ENCODE data around the gene ADCY3.

The ADCY3 gene

DNA sequence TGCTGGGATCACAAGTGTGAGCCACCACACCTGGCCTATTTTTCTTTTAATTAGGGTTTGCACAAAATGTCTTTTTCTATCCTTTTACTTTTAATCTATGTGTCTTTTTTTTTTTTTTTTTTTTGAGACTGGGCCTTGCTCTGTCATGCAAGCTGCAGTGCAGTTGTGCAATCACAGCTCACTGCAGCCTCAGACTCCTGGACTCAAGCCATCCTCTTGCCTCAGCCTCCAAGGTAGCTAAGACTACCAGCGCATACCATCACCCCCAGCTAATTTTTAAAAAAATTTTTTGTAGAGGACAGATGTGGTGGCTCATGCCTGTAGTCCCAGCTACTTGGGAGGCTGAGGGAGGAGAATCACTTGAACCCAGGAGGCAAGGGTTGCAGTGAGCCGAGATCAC, 27.1 kb downstream of the ADCY3 start:
- H3K36me3 ChIP-seq = peaks cover 41% of the 10 kb centered on the region
- no peaks in the 10 kb centered on the region for H3K27me3 ChIP-seq (ENCODE audit: insufficient read depth, low read depth, severe bottlenecking)
- TF ChIP-seq, protein P1, sequence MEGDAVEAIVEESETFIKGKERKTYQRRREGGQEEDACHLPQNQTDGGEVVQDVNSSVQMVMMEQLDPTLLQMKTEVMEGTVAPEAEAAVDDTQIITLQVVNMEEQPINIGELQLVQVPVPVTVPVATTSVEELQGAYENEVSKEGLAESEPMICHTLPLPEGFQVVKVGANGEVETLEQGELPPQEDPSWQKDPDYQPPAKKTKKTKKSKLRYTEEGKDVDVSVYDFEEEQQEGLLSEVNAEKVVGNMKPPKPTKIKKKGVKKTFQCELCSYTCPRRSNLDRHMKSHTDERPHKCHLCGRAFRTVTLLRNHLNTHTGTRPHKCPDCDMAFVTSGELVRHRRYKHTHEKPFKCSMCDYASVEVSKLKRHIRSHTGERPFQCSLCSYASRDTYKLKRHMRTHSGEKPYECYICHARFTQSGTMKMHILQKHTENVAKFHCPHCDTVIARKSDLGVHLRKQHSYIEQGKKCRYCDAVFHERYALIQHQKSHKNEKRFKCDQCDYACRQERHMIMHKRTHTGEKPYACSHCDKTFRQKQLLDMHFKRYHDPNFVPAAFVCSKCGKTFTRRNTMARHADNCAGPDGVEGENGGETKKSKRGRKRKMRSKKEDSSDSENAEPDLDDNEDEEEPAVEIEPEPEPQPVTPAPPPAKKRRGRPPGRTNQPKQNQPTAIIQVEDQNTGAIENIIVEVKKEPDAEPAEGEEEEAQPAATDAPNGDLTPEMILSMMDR (IDR thresholded peaks at IDR 0.05; ENCODE audit: low read depth, low read length) = no peak
- peaks cover 17% of the 10 kb centered on the region for H3K9me3 ChIP-seq (ENCODE audit: severe bottlenecking)
- H3K4me3 ChIP-seq (ENCODE audit: low read depth, low read length) = no peak overlapping the region
- H3K27ac ChIP-seq = no peak overlapping the region
- no peak for DNase-seq

DNA sequence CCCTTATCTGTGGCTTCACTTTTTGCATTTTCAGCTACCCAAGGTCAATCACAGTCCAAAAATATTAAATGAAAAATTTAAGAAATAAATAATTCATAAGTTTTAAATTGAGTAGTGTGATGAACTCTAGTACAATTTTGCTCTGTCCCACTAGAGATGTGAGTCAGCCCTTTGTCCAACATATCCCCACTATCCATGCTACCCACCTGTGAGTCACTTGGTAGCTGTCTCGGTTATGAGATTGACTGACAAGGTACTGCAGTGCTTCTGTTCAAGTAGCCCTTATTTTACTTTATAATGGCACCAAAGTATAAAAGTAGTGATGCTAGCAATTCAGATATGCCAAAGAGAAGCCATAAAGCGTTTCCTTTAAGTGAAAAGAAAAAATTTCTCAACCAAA, 28.8 kb downstream of the ADCY3 start:
- TF ChIP-seq, protein P1 (IDR thresholded peaks at IDR 0.05; ENCODE audit: low read depth, low read length) = no peak
- Histone ChIP-seq H3K27ac (no peak overlapping the region), H3K27me3 (ENCODE audit: insufficient read depth, low read depth, severe bottlenecking) (no peaks in the 10 kb centered on the region), H3K36me3 (peaks cover 26% of the 10 kb centered on the region), H3K9me3 (ENCODE audit: severe bottlenecking) (peaks cover 17% of the 10 kb centered on the region), H3K4me3 (ENCODE audit: low read depth, low read length) (no peak overlapping the region)
- no peak for DNase-seq

- Histone ChIP-seq H3K27ac (no peak overlapping the region), H3K36me3 (peaks cover 15% of the 10 kb centered on the region), H3K9me3 (ENCODE audit: severe bottlenecking) (peaks cover 3% of the 10 kb centered on the region), H3K27me3 (ENCODE audit: insufficient read depth, low read depth, severe bottlenecking) (no peaks in the 10 kb centered on the region), H3K4me3 (ENCODE audit: low read depth, low read length) (no peak overlapping the region)
- TF ChIP-seq, protein P1 (IDR thresholded peaks at IDR 0.05; ENCODE audit: low read depth, low read length) = no peak
- no peak for DNase-seq
These were observed 30.8 kb downstream of the ADCY3 start for GRCh38 chr2:24889221-24889620.

DNA sequence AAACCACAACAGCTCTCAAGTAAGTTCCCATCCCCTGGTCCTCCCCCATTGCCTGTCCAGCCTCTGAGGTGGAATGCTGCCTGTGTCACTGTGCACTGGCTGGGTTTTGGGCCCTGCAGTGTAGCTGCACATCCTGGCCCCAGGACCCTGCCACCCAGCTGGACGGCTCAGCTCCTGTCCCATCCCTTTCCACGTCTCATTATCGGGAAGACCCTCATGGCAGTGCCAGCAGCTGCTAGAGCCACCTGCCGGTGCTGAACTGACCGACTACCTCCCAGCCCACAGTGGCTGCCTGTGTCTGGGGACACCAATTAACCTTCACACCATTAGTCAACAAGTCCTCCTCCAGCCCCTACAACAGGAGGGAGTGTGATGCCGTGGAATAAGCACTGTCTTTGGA, 31.9 kb downstream of the ADCY3 start:
- H3K4me3 ChIP-seq (ENCODE audit: low read depth, low read length) = no peak overlapping the region
- no peak for DNase-seq
- TF ChIP-seq, protein P1 (IDR thresholded peaks at IDR 0.05; ENCODE audit: low read depth, low read length) = no peak
- H3K27me3 ChIP-seq (ENCODE audit: insufficient read depth, low read depth, severe bottlenecking) = no peaks in the 10 kb centered on the region
- peaks cover 12% of the 10 kb centered on the region for H3K36me3 ChIP-seq
- H3K27ac ChIP-seq = no peak overlapping the region
- no peaks in the 10 kb centered on the region for H3K9me3 ChIP-seq (ENCODE audit: severe bottlenecking)

DNA sequence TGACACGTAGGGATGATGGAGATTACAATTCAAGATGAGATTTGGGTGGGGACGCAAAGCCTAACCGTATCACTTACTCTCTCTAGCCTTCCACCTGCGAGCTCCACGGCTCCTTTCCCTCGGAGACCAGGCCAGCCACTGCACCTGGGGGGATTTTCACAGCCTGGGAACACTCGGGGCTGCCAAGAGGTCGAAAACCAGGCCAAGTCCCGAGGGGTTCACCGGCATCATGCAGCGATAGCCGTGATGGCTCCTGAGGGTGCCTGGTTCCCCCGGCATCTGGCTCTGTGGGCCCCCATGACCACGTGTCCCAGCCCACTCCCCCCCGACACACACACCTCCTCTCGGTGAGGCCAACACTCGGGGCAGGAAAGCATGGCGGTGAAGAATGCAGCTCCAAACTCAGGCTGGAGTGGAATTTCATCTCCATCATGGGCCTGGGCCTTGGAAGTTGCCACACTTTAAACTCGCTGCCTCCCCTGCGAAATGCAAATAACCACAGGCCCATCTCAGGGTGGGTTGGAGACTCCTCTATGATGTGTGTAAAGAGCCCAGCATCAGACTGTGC, 32.6 kb downstream of the ADCY3 start:
- Histone ChIP-seq H3K27ac (no peak overlapping the region), H3K27me3 (ENCODE audit: insufficient read depth, low read depth, severe bottlenecking) (no peaks in the 10 kb centered on the region), H3K36me3 (peaks cover 16% of the 10 kb centered on the region), H3K4me3 (ENCODE audit: low read depth, low read length) (no peak overlapping the region), H3K9me3 (ENCODE audit: severe bottlenecking) (no peaks in the 10 kb centered on the region)
- DNase-seq = no peak
- TF ChIP-seq, protein P1 (IDR thresholded peaks at IDR 0.05; ENCODE audit: low read depth, low read length) = no peak

GRCh38 chr2:24886691-24887304, 33.2 kb downstream of the ADCY3 start:
- H3K27ac ChIP-seq = no peak overlapping the region; the same call in 1 of the 2 replicates
- no peak for DNase-seq

More at GRCh38 chr2:24886691-24887304, 33.2 kb downstream of the ADCY3 start:
- H3K27me3 ChIP-seq (ENCODE audit: insufficient read depth, low read depth, severe bottlenecking) = no peaks in the 10 kb centered on the region
- TF ChIP-seq, protein P1 (IDR thresholded peaks at IDR 0.05; ENCODE audit: low read depth, low read length) = no peak
- H3K36me3 ChIP-seq = peaks cover 20% of the 10 kb centered on the region
- no peak overlapping the region for H3K4me3 ChIP-seq (ENCODE audit: low read depth, low read length)
- no peaks in the 10 kb centered on the region for H3K9me3 ChIP-seq (ENCODE audit: severe bottlenecking)
